ENCODE data around the gene CCDC177.

DNA sequence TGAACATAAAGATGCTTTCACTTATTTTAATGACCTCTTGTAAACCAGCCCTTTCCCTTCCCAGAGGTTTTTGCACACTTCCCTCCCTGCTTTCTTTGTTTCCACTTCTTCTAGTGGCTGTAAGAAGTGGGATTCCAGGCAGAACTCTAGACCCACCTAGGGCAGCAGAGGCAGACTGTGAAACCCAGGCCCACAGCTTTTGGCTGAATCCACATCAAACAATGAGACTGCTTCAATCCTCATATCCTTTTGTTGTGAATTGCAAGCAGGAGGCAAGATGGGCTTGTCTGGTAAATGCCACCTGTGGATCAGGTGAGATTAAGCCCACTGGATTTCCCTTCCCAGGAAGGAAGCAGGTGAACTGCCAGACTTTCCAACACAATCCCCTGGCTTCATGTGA, 12.8 kb downstream of the CCDC177 start:
- TF ChIP-seq, protein P1, sequence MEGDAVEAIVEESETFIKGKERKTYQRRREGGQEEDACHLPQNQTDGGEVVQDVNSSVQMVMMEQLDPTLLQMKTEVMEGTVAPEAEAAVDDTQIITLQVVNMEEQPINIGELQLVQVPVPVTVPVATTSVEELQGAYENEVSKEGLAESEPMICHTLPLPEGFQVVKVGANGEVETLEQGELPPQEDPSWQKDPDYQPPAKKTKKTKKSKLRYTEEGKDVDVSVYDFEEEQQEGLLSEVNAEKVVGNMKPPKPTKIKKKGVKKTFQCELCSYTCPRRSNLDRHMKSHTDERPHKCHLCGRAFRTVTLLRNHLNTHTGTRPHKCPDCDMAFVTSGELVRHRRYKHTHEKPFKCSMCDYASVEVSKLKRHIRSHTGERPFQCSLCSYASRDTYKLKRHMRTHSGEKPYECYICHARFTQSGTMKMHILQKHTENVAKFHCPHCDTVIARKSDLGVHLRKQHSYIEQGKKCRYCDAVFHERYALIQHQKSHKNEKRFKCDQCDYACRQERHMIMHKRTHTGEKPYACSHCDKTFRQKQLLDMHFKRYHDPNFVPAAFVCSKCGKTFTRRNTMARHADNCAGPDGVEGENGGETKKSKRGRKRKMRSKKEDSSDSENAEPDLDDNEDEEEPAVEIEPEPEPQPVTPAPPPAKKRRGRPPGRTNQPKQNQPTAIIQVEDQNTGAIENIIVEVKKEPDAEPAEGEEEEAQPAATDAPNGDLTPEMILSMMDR (optimal IDR thresholded peaks at IDR 0.05 in 1 of 3, IDR thresholded peaks at IDR 0.05 in 1 of 3, conservative IDR thresholded peaks at IDR 0.05 in 1 of 3; ENCODE audit: extremely low read depth in 1 of 3, insufficient read depth in 2 of 3, low read length in 3 of 3) = no peak
- TF ChIP-seq EZH2 (IDR thresholded peaks at IDR 0.05; ENCODE audit: low read length) = no peak

All from keratinocyte (primary cell).